ENCODE measurements around the gene RAB23. TPM values are rescaled to one million over a fixed set of nuclear protein-coding genes. Genes with fewer than 3 reads are reported as not detected.
A peak's percentile ranks its signal among the peaks of the same experiment; 100 is the strongest.

The RAB23 gene
- total RNA-seq, 1 experiment from 2014 or later: 11.7 TPM

DNA sequence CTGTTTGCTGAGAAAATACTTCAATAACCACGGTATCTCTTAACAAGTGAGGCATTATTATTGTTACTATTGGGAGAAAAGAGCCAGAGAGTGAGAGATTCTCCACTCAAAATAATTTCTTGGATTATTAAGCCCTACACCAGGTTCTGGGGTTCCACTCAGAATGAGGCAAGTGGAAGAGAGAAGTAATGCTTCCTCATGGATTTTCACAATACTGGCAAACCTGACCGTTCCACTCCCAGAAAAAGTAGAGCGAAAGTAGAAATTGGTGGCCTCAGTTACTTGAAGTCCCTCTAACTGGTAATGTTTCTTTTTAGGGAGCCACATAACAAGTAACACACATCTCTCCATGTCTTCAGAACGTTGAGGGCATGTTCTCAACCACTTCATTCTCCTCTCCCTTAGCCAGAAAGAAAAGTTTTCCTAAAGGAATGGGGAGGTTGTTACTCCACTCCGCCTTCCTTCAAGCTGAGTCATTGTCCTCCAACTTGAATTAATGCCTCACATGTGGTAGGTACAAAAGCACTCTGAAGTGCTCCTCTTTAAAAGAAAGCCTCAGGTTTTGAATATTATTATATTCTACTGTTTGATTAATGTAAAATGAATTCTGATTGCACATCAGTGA lies 48.1 kb downstream of the RAB23 start:
- H3K27me3 ChIP-seq (ENCODE audit: insufficient read depth, low read length): no peaks in the 10 kb centered on the region
- H3K4me1 ChIP-seq (ENCODE audit: control insufficient read depth in 1 of 2, insufficient read depth in 2 of 2, low read length in 2 of 2): peaks cover 6 to 20% of the 10 kb centered on the region in 2 experiments
- DNase-seq (ENCODE audit: low read depth, low spot score) (peak; percentile 36), ATAC-seq (peak; percentile 24; the same call in 1 of the 2 replicates)
- H4K20me1 ChIP-seq (ENCODE audit: insufficient read depth): no peaks in the 10 kb centered on the region
- H3K4me2 ChIP-seq (ENCODE audit: low read length): peak overlapping the region; percentile 85
- BruUV-seq (replicated peaks): TSS peak; percentile 51
- no peaks in the 10 kb centered on the region for H3K36me3 ChIP-seq (ENCODE audit: control insufficient read depth in 1 of 2, insufficient read depth in 2 of 2, low read length in 2 of 2)
- H3K9ac ChIP-seq (ENCODE audit: low read length): peak overlapping the region; percentile 91
- peak overlapping the region; percentile 90 for H3K27ac ChIP-seq (ENCODE audit: low read depth, low read length)
- intact Hi-C loops (cut with micrococcal nuclease): loop anchor here (1.0 to 5.0 kb wide), 3 partner anchors 142 to 269 kb away; partner anchors contain the start of gene BEND6
- no peaks in the 10 kb centered on the region for H3K9me2 ChIP-seq (ENCODE audit: insufficient read depth)
- POLR2A ChIA-PET: no interaction called here
- peaks cover 74% of the 10 kb centered on the region for H3K79me2 ChIP-seq (ENCODE audit: insufficient read depth, low read length)
- H2AFZ ChIP-seq (ENCODE audit: low read depth, low read length, poor library complexity, severe bottlenecking): no peak overlapping the region
- H3K4me3 ChIP-seq (replicated peaks in 1 of 2; ENCODE audit: low read depth in 1 of 2, low read length in 2 of 2): peak overlapping the region; percentile 78 to 85
- no peaks in the 10 kb centered on the region for H3K9me3 ChIP-seq (ENCODE audit: control insufficient read depth in 1 of 2, insufficient read depth in 1 of 2, low read depth in 1 of 2, low read length in 2 of 2)
- RAD21 ChIA-PET (ENCODE audit: low non-redundant PET in 1 of 2, low total read pairs in 2 of 2, uncharacterized antibody in 2 of 2, unreplicated experiment in 2 of 2): no interaction called here
- CTCF ChIA-PET: no interaction called here
- no peak for TF ChIP-seq TCF7L2 (IDR thresholded peaks at IDR 0.05; ENCODE audit: borderline replicate concordance, extremely low read depth, insufficient read depth, insufficient read length)
- no peak for TF ChIP-seq POLR2A (IDR thresholded peaks at IDR 0.05; ENCODE audit: borderline replicate concordance, extremely low read depth, insufficient read depth, insufficient read length)
- TF ChIP-seq FOSL1 (IDR thresholded peaks at IDR 0.05; ENCODE audit: low read depth): peak; percentile 44; the same call in 1 of the 2 replicates
- TF ChIP-seq, protein P1, sequence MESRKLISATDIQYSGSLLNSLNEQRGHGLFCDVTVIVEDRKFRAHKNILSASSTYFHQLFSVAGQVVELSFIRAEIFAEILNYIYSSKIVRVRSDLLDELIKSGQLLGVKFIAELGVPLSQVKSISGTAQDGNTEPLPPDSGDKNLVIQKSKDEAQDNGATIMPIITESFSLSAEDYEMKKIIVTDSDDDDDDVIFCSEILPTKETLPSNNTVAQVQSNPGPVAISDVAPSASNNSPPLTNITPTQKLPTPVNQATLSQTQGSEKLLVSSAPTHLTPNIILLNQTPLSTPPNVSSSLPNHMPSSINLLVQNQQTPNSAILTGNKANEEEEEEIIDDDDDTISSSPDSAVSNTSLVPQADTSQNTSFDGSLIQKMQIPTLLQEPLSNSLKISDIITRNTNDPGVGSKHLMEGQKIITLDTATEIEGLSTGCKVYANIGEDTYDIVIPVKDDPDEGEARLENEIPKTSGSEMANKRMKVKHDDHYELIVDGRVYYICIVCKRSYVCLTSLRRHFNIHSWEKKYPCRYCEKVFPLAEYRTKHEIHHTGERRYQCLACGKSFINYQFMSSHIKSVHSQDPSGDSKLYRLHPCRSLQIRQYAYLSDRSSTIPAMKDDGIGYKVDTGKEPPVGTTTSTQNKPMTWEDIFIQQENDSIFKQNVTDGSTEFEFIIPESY (IDR thresholded peaks at IDR 0.05; ENCODE audit: extremely low read depth, insufficient replicate concordance, low read length): no peak
- no peak for TF ChIP-seq SIN3A (IDR thresholded peaks at IDR 0.05; ENCODE audit: low read depth)
- TF ChIP-seq EZH2phosphoT487 (IDR thresholded peaks at IDR 0.05; ENCODE audit: borderline replicate concordance): no peak
- TF ChIP-seq EGR1 (IDR thresholded peaks at IDR 0.05; ENCODE audit: low read depth): no peak
- TF ChIP-seq ELF1 (IDR thresholded peaks at IDR 0.05; ENCODE audit: borderline replicate concordance, low read depth): no peak
- TF ChIP-seq, protein P2, sequence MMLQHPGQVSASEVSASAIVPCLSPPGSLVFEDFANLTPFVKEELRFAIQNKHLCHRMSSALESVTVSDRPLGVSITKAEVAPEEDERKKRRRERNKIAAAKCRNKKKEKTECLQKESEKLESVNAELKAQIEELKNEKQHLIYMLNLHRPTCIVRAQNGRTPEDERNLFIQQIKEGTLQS (IDR thresholded peaks at IDR 0.05): no peak
- TF ChIP-seq SP1 (IDR thresholded peaks at IDR 0.05; ENCODE audit: low read depth): peak; percentile 26; the same call in 1 of the 2 replicates
- TF ChIP-seq, protein P3, sequence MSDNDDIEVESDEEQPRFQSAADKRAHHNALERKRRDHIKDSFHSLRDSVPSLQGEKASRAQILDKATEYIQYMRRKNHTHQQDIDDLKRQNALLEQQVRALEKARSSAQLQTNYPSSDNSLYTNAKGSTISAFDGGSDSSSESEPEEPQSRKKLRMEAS (IDR thresholded peaks at IDR 0.05): peak; percentile 35; the same call in 1 of the 2 replicates
- no peak for TF ChIP-seq EZH2 (IDR thresholded peaks at IDR 0.05)
- TF ChIP-seq, protein P4, sequence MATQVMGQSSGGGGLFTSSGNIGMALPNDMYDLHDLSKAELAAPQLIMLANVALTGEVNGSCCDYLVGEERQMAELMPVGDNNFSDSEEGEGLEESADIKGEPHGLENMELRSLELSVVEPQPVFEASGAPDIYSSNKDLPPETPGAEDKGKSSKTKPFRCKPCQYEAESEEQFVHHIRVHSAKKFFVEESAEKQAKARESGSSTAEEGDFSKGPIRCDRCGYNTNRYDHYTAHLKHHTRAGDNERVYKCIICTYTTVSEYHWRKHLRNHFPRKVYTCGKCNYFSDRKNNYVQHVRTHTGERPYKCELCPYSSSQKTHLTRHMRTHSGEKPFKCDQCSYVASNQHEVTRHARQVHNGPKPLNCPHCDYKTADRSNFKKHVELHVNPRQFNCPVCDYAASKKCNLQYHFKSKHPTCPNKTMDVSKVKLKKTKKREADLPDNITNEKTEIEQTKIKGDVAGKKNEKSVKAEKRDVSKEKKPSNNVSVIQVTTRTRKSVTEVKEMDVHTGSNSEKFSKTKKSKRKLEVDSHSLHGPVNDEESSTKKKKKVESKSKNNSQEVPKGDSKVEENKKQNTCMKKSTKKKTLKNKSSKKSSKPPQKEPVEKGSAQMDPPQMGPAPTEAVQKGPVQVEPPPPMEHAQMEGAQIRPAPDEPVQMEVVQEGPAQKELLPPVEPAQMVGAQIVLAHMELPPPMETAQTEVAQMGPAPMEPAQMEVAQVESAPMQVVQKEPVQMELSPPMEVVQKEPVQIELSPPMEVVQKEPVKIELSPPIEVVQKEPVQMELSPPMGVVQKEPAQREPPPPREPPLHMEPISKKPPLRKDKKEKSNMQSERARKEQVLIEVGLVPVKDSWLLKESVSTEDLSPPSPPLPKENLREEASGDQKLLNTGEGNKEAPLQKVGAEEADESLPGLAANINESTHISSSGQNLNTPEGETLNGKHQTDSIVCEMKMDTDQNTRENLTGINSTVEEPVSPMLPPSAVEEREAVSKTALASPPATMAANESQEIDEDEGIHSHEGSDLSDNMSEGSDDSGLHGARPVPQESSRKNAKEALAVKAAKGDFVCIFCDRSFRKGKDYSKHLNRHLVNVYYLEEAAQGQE (IDR thresholded peaks at IDR 0.05; ENCODE audit: low read depth): no peak
- peak; percentile 44; the same call in 1 of the 2 replicates for TF ChIP-seq POLR2AphosphoS5 (IDR thresholded peaks at IDR 0.05; ENCODE audit: low read depth, low read length)
- no peak for TF ChIP-seq CEBPB (IDR thresholded peaks at IDR 0.05; ENCODE audit: low read depth)
- no peak for TF ChIP-seq ZNF274 (IDR thresholded peaks at IDR 0.05; ENCODE audit: low read depth, low read length)
- TF ChIP-seq YY1 (IDR thresholded peaks at IDR 0.05; ENCODE audit: extremely low read depth, insufficient replicate concordance, low read depth, low read length): no peak
- no peak for TF ChIP-seq SRF (IDR thresholded peaks at IDR 0.05; ENCODE audit: low read depth)
- no peak for TF ChIP-seq RAD21 (IDR thresholded peaks at IDR 0.05; ENCODE audit: low read depth)
- TF ChIP-seq ZFX (IDR thresholded peaks at IDR 0.05): no peak
- TF ChIP-seq CBX3 (IDR thresholded peaks at IDR 0.05; ENCODE audit: low read depth): no peak

Data from HCT116 (cell line).